ENCODE data around the gene UBE4B.

- no peak for TF ChIP-seq CTCF (IDR thresholded peaks at IDR 0.05 in 8 of 11, conservative IDR thresholded peaks at IDR 0.05 in 3 of 11)
- no peak for TF ChIP-seq POLR2AphosphoS5 (IDR thresholded peaks at IDR 0.05)
- TF ChIP-seq POLR2A (IDR thresholded peaks at IDR 0.05): no peak
Observed at GRCh38 chr1:10019561-10019960, 13.2 kb upstream of the UBE4B start.

All from spleen (tissue), 7 donors.